Glutamatergic neuron (in vitro differentiated cells): ENCODE data around the gene AGBL5. TPM values are rescaled to one million over a fixed set of nuclear protein-coding genes. Genes with fewer than 3 reads are reported as not detected.
"Not testable (repeated sequence)": the region's sequence is repeated elsewhere in the genome, so short reads cannot be mapped to it uniquely, and the experiment has no call there.

ENCODE experiments used
- DNase-seq: peaks from one replicate; pipeline ENCODE4 v3.0.0; 2022
- H3K27ac Mint-ChIP-seq: one replicate; pipeline ENCODE4 v1.8.0; 2020; ENCODE audit warnings: mild to moderate bottlenecking, mixed read lengths, inconsistent platforms; ENCODE audit not compliant: unreplicated experiment
- H3K27me3 Mint-ChIP-seq: one replicate; pipeline ENCODE4 v1.8.0; 2020; ENCODE audit warnings: mild to moderate bottlenecking, moderate library complexity, mixed read lengths, inconsistent platforms; ENCODE audit not compliant: unreplicated experiment
- H3K36me3 Mint-ChIP-seq: one replicate; pipeline ENCODE4 v1.8.0; 2020; ENCODE audit warnings: mild to moderate bottlenecking, mixed read lengths, inconsistent platforms; ENCODE audit not compliant: unreplicated experiment
- H3K4me1 Mint-ChIP-seq: one replicate; pipeline ENCODE4 v1.8.0; 2020; ENCODE audit warnings: mild to moderate bottlenecking, low read depth, mixed read lengths, inconsistent platforms; ENCODE audit not compliant: unreplicated experiment
- H3K4me3 Mint-ChIP-seq: one replicate; pipeline ENCODE4 v1.8.0; 2020; ENCODE audit warnings: mild to moderate bottlenecking, mixed read lengths, inconsistent platforms; ENCODE audit not compliant: unreplicated experiment
- H3K9me3 Mint-ChIP-seq: one replicate; pipeline ENCODE4 v1.8.0; 2020; ENCODE audit warnings: mild to moderate bottlenecking, moderate library complexity, mixed read lengths, inconsistent platforms; ENCODE audit not compliant: unreplicated experiment
- CTCF ChIP-seq: fragments of 200-600 bp; sonication (generic); IDR thresholded peaks from one replicate; pipeline ENCODE4 v1.5.0; 2021; ENCODE audit not compliant: partially characterized antibody, unreplicated experiment
- total RNA-seq: library from RNA; stranded (reverse); fragmentation: NEBNext Ultra II Directional; extraction: Animal tissue kit (Norgen Biotek cat#: 25700); gene quantifications from one replicate; pipeline ENCODE4 v1.2.1, GENCODE V29; 2021; ENCODE audit not compliant: unreplicated experiment

AGBL5 gene
- total RNA-seq, 1 donor from 2014 or later = 17.3 TPM

GRCh38 chr2:27109083-27109482 is 57.6 kb downstream of the AGBL5 start:
- H3K4me3 Mint-ChIP-seq = no peak overlapping the region
- H3K9me3 Mint-ChIP-seq = peaks cover 2% of the 10 kb centered on the region
- no peak overlapping the region for H3K27ac Mint-ChIP-seq
- H3K36me3 Mint-ChIP-seq = no peaks in the 10 kb centered on the region
- TF ChIP-seq CTCF = no peak
- H3K27me3 Mint-ChIP-seq = no peaks in the 10 kb centered on the region
- no peaks in the 10 kb centered on the region for H3K4me1 Mint-ChIP-seq
- no peak for DNase-seq

- H3K27ac Mint-ChIP-seq, H3K4me3 Mint-ChIP-seq, H3K36me3 Mint-ChIP-seq, H3K9me3 Mint-ChIP-seq, H3K27me3 Mint-ChIP-seq, DNase-seq, H3K4me1 Mint-ChIP-seq: not testable (repeated sequence)
Observed at GRCh38 chr2:27110603-27111352, 59.3 kb downstream of the AGBL5 start.

GRCh38 chr2:27111392-27112078 is 60.1 kb downstream of the AGBL5 start:
- not testable (repeated sequence) for H3K4me3 Mint-ChIP-seq, H3K4me1 Mint-ChIP-seq, H3K27ac Mint-ChIP-seq, H3K9me3 Mint-ChIP-seq, H3K27me3 Mint-ChIP-seq, DNase-seq, H3K36me3 Mint-ChIP-seq

- DNase-seq = no peak
- Mint-ChIP-seq H3K4me1 (peaks cover 1% of the 10 kb centered on the region), H3K4me3 (no peak overlapping the region), H3K36me3 (no peaks in the 10 kb centered on the region), H3K9me3 (peaks cover 5% of the 10 kb centered on the region), H3K27me3 (peaks cover 16% of the 10 kb centered on the region), H3K27ac (no peak overlapping the region)
- TF ChIP-seq CTCF = no peak
Observed at GRCh38 chr2:27115519-27115918, 64.1 kb downstream of the AGBL5 start.

GRCh38 chr2:27117995-27118524 is 66.6 kb downstream of the AGBL5 start:
- Mint-ChIP-seq H3K27me3 (peaks cover 23% of the 10 kb centered on the region), H3K4me3 (peak overlapping the region; percentile 67), H3K4me1 (peaks cover 1% of the 10 kb centered on the region), H3K36me3 (no peaks in the 10 kb centered on the region), H3K9me3 (peaks cover 6% of the 10 kb centered on the region), H3K27ac (no peak overlapping the region)
- DNase-seq = no peak
- no peak for TF ChIP-seq CTCF
